Urinary bladder (tissue), 4 donors: ENCODE measurements around the gene GNAS-AS1. TPM values are rescaled to one million over a fixed set of nuclear protein-coding genes. Genes with fewer than 3 reads are reported as not detected.

ENCODE experiments used
- DNase-seq: peaks from one replicate; pipeline ENCODE4 v3.0.0-alpha.2; 2015; ENCODE audit errors: extremely low spot score
- H3K27ac ChIP-seq: one replicate; pipeline ENCODE4 v1.5.1; 2013; ENCODE audit warnings: low read depth, mild to moderate bottlenecking, moderate library complexity
- H3K36me3 ChIP-seq: one replicate; pipeline ENCODE4 v1.6.1; 2013; ENCODE audit warnings: mild to moderate bottlenecking, moderate library complexity; ENCODE audit not compliant: insufficient read depth
- H3K4me1 ChIP-seq: one replicate; pipeline ENCODE4 v1.6.1; 2013; ENCODE audit warnings: mild to moderate bottlenecking, moderate library complexity; ENCODE audit not compliant: insufficient read depth
- H3K4me3 ChIP-seq: one replicate; pipeline ENCODE4 v1.5.1; 2013; ENCODE audit warnings: low read depth, low read length
- WGBS: extraction: QIAGEN DNeasy Blood & Tissue Kit; methylation state at CpG from one replicate; pipeline ENCODE4 v1.1.7; 2013; 5-methylcytosine and 5-hydroxymethylcytosine counted together
- polyA plus RNA-seq: library from polyadenylated mRNA; stranded (reverse); fragments of 200-250 nt; gene quantifications from one replicate; pipeline ENCODE4 v1.2.3, GENCODE V29; 2013
- total RNA-seq: library from RNA; depleted of rRNA; stranded (reverse); fragments of >200 nt; gene quantifications from one replicate; pipeline ENCODE4 v1.2.3, GENCODE V29; 2014
- donor health status: healthy with polysubstance abuse.
- donor health status: healthy.

The GNAS-AS1 gene
- total and polyA plus RNA-seq, 2 donors, result 0.13 to 1.4 TPM

- no peak overlapping the region for H3K27ac ChIP-seq
- WGBS, result 93% methylated on average over 13 of the region's 13 CpGs
These were observed 39.4 kb downstream of the GNAS-AS1 start for GRCh38 chr20:58811334-58811733.

GRCh38 chr20:58810879-58811250, 39.8 kb downstream of the GNAS-AS1 start:
- Histone ChIP-seq H3K4me1 (no peaks in the 10 kb centered on the region), H3K36me3 (no peaks in the 10 kb centered on the region), H3K4me3 (no peak overlapping the region), H3K27ac (no peak overlapping the region)
- DNase-seq, result no peak
- 89% methylated on average over 10 of the region's 10 CpGs for WGBS

More at GRCh38 chr20:58811334-58811733, 39.4 kb downstream of the GNAS-AS1 start:
- Histone ChIP-seq H3K4me1 (no peaks in the 10 kb centered on the region), H3K4me3 (no peak overlapping the region), H3K36me3 (no peaks in the 10 kb centered on the region)
- no peak for DNase-seq

DNA sequence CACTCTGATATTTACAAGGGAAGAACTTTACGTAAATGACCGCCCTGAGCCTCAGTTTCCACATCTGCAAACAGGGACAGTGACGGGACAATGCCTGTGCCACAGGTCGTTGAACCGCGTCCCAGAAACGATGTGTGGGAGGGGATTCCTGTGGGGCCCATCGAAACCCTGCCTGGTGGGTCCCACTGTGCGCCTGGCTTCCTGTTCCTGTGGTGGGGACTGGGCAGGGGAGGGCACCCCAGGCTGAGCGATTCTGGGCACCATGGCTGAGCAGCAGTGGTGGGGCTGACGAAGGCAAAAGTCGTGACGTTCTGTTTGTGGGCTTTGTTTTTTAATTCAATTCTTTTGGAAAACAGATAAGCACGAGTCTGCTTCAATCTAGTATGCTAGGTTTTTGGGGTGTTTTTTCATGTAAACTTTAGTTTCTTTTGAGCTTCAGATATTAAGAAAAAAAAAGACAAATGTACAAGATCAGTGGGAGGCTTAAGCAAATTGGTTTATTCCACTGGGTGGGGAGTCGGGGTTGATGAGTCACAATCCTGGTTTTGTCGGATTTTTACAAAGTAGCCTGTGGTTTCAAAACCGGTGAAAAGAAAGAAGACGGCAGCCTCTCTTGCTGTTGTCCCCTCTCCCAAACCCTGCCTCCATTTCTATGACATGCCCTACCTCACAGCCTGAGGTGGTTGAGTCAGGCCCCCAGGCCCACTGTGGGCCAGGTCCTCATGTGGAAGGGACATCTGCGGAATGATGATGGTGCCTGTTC, 40.4 kb downstream of the GNAS-AS1 start:
- WGBS, result 80% methylated on average over 19 of the region's 19 CpGs

DNA sequence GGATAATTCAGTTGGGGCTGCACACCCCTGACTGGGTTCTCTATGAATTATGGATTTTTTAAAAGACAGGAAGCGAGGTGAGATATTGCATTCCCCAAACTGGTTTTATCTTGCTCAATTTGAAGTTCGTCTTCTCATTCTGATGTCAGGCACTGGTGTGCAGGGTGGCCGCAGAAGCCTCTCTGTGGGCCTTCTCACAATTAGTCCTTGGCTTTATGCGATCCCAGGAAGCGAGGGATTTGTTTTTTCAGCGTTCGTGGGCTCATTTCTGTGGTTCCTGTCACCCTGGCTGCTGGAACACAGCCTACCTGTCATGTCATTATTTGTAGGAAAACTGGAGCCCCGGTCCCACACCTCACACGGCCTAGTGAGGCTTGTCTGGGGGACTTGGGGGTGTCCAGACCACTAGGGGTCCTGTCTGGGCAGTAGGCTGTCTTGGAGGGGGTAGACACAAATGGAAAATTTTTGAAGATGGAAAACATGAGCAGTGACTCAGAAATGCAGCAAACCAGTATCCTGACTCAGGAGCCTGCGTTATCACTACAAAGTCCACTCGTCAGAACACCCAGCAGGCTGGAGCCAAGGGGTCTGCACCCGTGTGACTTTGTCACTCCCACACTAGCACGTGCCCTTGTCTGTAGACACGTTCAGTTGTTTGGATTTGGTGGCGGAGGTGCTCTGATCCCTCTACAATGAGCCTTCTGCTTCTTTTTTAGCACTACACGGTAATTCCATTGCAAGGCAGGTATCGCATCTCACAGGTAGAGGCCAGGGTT, 42.2 kb downstream of the GNAS-AS1 start:
- Histone ChIP-seq H3K4me3 (no peak overlapping the region), H3K36me3 (no peaks in the 10 kb centered on the region), H3K27ac (no peak overlapping the region), H3K4me1 (no peaks in the 10 kb centered on the region)
- no peak for DNase-seq
- WGBS, result 62% methylated on average over 17 of the region's 17 CpGs

More for the DNA sequence above, 40.4 kb downstream of the GNAS-AS1 start:
- Histone ChIP-seq H3K27ac (no peak overlapping the region), H3K36me3 (no peaks in the 10 kb centered on the region), H3K4me3 (no peak overlapping the region), H3K4me1 (no peaks in the 10 kb centered on the region)
- no peak for DNase-seq

DNA sequence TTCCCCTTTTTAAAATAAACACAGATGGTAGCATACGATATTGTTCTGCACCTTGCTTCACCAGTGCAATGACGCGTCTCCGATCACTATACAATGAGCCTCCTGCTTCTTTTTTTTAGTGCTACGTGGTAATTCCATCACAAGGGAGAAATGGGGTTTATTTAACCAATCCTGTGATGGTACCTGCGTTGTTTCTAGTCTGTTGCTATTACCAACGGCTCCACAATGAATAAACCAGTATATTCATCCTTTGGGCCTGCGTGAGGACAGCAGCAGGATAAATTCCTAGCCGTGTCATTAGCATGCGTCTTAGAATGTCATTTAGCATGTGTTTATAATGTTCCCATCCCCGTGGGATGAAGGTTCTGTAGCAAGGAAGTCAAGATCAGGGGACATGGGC, 42.9 kb downstream of the GNAS-AS1 start:
- WGBS, result 79% methylated on average over 11 of the region's 11 CpGs
- DNase-seq, result no peak

DNA sequence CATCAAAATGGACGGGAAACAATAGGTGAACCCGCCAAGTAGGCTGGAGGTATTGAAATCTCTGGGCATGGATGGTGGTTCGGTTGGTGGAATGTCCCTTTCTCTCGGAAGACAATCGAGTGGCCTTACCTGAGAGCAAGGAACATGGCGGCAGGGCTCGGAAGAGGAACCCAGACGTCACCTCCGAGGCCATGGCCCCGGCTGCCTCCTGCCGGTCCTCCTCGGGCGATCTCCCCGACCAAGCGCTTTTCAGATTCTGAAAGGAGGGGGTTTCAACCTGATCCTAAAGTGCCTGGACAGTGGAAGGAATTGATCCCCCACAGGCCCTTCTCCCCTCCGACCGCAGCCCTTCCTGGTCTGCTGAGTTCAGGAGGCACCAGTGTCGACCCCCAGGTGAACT, 47.2 kb downstream of the GNAS-AS1 start:
- Histone ChIP-seq H3K27ac (no peak overlapping the region), H3K4me1 (no peaks in the 10 kb centered on the region), H3K36me3 (no peaks in the 10 kb centered on the region), H3K4me3 (no peak overlapping the region)
- DNase-seq, result no peak
- WGBS, result 93% methylated on average over 18 of the region's 18 CpGs

More for the DNA sequence above, 42.9 kb downstream of the GNAS-AS1 start:
- H3K27ac ChIP-seq, result no peak overlapping the region
- H3K4me1 ChIP-seq, result no peaks in the 10 kb centered on the region
- no peak overlapping the region for H3K4me3 ChIP-seq
- no peaks in the 10 kb centered on the region for H3K36me3 ChIP-seq

GRCh38 chr20:58802061-58802460, 48.6 kb downstream of the GNAS-AS1 start:
- 90% methylated on average over 11 of the region's 11 CpGs for WGBS
- Histone ChIP-seq H3K36me3 (no peaks in the 10 kb centered on the region), H3K4me3 (no peak overlapping the region), H3K4me1 (no peaks in the 10 kb centered on the region), H3K27ac (no peak overlapping the region)
- no peak for DNase-seq

DNA sequence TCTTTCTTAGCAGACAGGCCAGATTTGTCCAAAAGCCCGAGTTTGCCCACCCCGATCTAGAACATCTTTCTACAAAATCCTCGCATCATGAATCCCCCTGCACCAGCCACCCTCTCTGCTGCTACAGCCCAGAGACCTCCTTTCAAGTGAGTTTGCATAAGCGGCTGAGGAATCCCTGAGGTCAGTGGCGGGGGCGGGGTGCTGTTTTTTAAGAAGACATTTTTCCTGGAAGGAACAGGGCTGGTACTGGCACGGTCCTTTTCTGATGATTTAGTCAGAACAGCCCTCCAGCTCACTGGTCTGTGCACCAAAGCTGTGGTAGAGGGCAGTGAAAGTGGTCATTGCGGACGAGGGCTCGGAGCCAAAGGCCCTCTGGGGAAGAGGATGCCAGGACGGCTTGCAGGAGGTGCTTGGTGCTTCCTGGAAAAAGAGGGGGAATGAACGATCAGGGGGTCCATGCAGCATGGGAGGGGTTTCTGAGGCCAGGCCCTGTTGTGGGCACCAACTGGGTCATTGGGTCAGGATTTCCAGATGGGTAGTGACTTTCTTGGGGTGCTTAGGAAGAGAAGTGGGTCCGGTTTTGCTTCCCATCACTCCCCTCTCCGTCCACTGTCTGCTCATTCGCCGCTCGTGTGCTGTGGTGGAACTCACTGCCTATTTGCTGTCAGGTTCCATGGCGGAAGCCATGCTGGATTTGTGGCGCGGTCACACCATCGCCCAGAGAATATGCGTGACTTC, 50.4 kb downstream of the GNAS-AS1 start:
- WGBS, result 68% methylated on average over 22 of the region's 22 CpGs
- H3K4me3 ChIP-seq, result no peak overlapping the region

GRCh38 chr20:58797371-58798338, 53.0 kb downstream of the GNAS-AS1 start:
- no peak overlapping the region for H3K4me3 ChIP-seq
- 78% methylated on average over 26 of the region's 26 CpGs for WGBS
- H3K27ac ChIP-seq, result no peak overlapping the region
- no peaks in the 10 kb centered on the region for H3K4me1 ChIP-seq
- DNase-seq, result no peak
- H3K36me3 ChIP-seq, result no peaks in the 10 kb centered on the region

More for the DNA sequence above, 50.4 kb downstream of the GNAS-AS1 start:
- no peaks in the 10 kb centered on the region for H3K36me3 ChIP-seq
- DNase-seq, result no peak
- no peak overlapping the region for H3K27ac ChIP-seq
- H3K4me1 ChIP-seq, result no peaks in the 10 kb centered on the region

DNA sequence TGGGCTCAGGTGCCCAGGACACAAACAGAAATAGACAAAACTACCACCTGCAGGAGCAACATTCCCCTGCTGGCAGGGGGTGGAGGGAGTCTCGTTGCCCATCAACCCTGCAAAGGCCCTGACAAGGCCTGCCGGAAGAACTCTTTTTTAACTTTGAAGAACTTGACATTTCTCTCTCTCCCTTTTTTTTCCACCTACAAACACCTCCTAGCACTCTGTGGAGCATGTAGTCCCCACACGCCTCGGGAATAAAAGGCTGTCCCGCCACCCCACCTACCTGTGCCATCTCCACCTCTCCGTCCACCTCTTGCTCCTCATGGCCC, 54.8 kb downstream of the GNAS-AS1 start:
- 93% methylated on average over 6 of the region's 6 CpGs for WGBS
- Histone ChIP-seq H3K4me1 (no peaks in the 10 kb centered on the region), H3K27ac (no peak overlapping the region), H3K36me3 (no peaks in the 10 kb centered on the region), H3K4me3 (no peak overlapping the region)
- no peak for DNase-seq

DNA sequence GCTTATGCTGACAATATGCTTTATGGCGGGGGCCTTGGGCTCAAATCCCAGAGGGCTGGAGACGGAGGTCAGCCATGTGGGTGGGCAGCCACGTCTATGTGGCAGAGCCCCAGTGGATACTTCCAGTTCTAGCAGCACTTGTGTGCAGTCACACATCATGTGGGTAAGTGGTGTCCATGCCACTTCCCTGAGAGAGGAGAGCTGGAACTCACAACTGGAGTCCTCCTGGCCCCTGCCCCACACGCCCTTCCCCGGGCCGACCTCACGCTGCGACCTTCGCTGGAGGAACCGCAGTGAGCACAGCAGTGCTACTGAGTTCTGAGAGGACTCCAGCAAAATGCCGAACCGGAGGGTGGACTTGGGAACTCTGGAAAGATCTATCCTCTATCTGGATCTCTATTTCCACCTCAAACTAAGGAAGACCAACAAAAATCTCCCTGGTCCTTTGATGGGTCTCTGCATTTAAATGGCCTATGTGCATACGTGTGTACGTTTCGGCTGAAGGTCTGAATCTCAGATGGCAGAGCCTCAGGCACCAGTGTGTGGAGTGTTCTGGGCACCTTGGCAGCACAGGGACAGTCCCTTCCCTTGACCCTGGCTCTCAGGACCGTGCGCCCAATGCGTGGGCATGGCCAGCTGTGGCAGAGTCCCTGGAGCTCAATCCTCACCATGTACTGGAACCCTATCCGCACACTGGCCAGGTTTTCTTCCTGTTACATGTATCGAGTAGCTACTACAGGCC, 55.4 kb downstream of the GNAS-AS1 start:
- no peaks in the 10 kb centered on the region for H3K4me1 ChIP-seq
- no peaks in the 10 kb centered on the region for H3K36me3 ChIP-seq
- WGBS, result 87% methylated on average over 20 of the region's 20 CpGs
- no peak overlapping the region for H3K27ac ChIP-seq
- DNase-seq, result no peak
- H3K4me3 ChIP-seq, result no peak overlapping the region

GRCh38 chr20:58794510-58795180, 56.1 kb downstream of the GNAS-AS1 start:
- Histone ChIP-seq H3K4me3 (no peak overlapping the region), H3K27ac (no peak overlapping the region), H3K4me1 (no peaks in the 10 kb centered on the region), H3K36me3 (no peaks in the 10 kb centered on the region)
- WGBS, result 79% methylated on average over 19 of the region's 19 CpGs
- no peak for DNase-seq
